CD4-positive, alpha-beta T cell treated with Interleukin-17A for 1 hour (primary cell): ENCODE data around the gene CREG2.

ENCODE experiments used
- DNase-seq: peaks from one replicate; pipeline ENCODE4 v3.0.0-alpha.2; 2020

Gene CREG2

GRCh38 chr2:101305492-101306078, 81.7 kb downstream of the CREG2 start:
- DNase-seq, result no peak

DNA sequence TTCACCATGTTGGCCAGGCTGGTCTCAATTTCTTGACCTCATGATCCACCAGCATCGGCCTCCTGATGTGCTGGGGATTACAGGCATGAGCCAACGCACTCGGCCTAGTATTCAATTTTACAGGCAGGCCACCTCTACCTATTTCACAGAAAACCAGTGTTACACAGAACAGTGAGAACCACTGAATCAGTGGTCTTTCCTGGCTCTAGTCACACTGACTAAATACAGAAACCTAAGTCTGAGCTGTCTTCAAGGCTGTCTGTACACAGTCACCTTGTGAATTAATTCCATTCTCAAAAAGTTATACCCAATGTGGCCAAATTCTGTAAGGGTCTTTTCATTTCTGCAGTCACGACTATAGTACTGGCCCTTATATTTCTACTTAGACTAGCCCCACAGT, 82.3 kb downstream of the CREG2 start:
- DNase-seq, result no peak

GRCh38 chr2:101303688-101304087, 83.6 kb downstream of the CREG2 start:
- no peak for DNase-seq

- DNase-seq, result no peak
These were observed 85.3 kb downstream of the CREG2 start for GRCh38 chr2:101302016-101302415.

GRCh38 chr2:101300836-101301235, 86.5 kb downstream of the CREG2 start:
- no peak for DNase-seq

GRCh38 chr2:101300164-101300563, 87.1 kb downstream of the CREG2 start:
- no peak for DNase-seq

DNA sequence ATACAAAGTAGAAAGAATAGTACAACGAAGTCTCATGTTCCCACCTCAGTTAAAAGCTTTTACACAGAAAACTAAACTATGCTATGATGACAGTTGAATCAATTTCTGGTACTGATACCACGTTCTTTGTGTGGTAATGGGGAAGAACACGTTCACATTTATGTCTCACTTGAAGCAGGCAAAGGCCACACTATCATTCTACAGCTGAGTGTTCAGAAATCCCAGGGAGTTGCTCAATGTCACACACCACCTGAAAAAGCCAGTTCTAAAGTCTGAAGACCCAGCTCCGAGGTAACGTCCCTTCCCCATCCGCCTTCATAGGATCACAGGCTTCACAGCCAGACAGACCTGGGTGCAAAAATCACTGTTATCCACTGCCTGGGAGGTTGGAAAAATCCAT, 87.7 kb downstream of the CREG2 start:
- DNase-seq, result no peak

- no peak for DNase-seq
These were observed 89.9 kb downstream of the CREG2 start for GRCh38 chr2:101297383-101297782.

DNA sequence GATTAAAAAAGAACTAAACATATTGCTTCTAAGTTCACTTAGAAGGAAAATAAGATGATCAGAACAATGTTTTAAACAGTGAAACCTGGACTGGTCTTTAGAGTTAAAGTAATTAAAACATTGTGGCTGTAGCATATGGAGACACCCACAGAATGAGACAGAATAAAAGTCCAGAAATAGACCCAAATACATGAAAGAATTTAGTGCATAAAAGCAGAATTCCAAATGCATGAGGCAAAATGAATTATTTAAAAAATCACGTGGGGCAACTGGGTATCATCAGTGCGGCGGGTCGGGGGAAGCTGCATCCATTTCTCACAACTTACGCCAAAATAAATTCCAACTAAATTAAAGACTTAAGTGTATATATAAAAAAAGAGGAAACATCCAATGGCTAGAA, 90.9 kb downstream of the CREG2 start:
- no peak for DNase-seq

- DNase-seq, result no peak
These were observed 91.4 kb downstream of the CREG2 start for GRCh38 chr2:101295895-101296294.
